Mesendoderm (in vitro differentiated cells): ENCODE data around the gene NHERF2.
A peak's percentile ranks its signal among the peaks of the same experiment; 100 is the strongest.

Experiments used
- DNase-seq: peaks from one replicate; pipeline ENCODE4 v3.0.0; 2013
- H2AK5ac ChIP-seq: 2 replicates; pipeline ENCODE4 v1.6.1; 2013; ENCODE audit warnings: low read length, inconsistent platforms
- H2BK120ac ChIP-seq: 2 replicates; pipeline ENCODE4 v1.6.1; 2013; ENCODE audit warnings: low read depth, mild to moderate bottlenecking, low read length, moderate library complexity, mixed read lengths
- H2BK15ac ChIP-seq: replicated peaks from 2 replicates; pipeline ENCODE4 v1.6.1; 2013; ENCODE audit warnings: low read depth, mild to moderate bottlenecking, moderate library complexity
- H2BK5ac ChIP-seq: 2 replicates; pipeline ENCODE4 v1.6.1; 2013; ENCODE audit warnings: low read length, inconsistent platforms
- H3K18ac ChIP-seq: 2 replicates; pipeline ENCODE4 v1.6.1; 2013; ENCODE audit warnings: mild to moderate bottlenecking, low read length, mixed read lengths
- H3K23ac ChIP-seq: one replicate; pipeline ENCODE4 v1.6.1; 2013; ENCODE audit warnings: low read length
- H3K27ac ChIP-seq: 2 replicates; pipeline ENCODE4 v1.5.1; 2013; ENCODE audit warnings: low read depth, mild to moderate bottlenecking, inconsistent platforms, low read length, moderate library complexity
- H3K27me3 ChIP-seq: 2 replicates; pipeline ENCODE4 v1.6.1; 2013; ENCODE audit warnings: low read length, control low read depth, mild to moderate bottlenecking, inconsistent platforms; ENCODE audit not compliant: insufficient read depth, poor library complexity
- H3K36me3 ChIP-seq: 2 replicates; pipeline ENCODE4 v1.6.1; 2013; ENCODE audit warnings: low read length, inconsistent platforms; ENCODE audit not compliant: control insufficient read depth, insufficient read depth
- H3K4ac ChIP-seq: one replicate; pipeline ENCODE4 v1.6.1; 2013; ENCODE audit warnings: low read depth, mild to moderate bottlenecking, low read length, moderate library complexity
- H3K4me1 ChIP-seq: 2 replicates; pipeline ENCODE4 v1.6.1; 2013; ENCODE audit warnings: low read depth, low read length, inconsistent platforms; ENCODE audit not compliant: control insufficient read depth
- H3K4me2 ChIP-seq: 2 replicates; pipeline ENCODE4 v1.6.1; 2013; ENCODE audit warnings: low read length
- H3K4me3 ChIP-seq: 2 replicates; pipeline ENCODE4 v1.5.1; 2013; ENCODE audit warnings: mild to moderate bottlenecking, low read length
- H3K56ac ChIP-seq: one replicate; pipeline ENCODE4 v1.6.1; 2013; ENCODE audit warnings: low read length
- H3K79me1 ChIP-seq: 2 replicates; pipeline ENCODE4 v1.6.1; 2013; ENCODE audit warnings: low read length, inconsistent platforms
- H3K79me2 ChIP-seq: 2 replicates; pipeline ENCODE4 v1.6.1; 2013; ENCODE audit warnings: mild to moderate bottlenecking, low read length; ENCODE audit not compliant: control insufficient read depth, insufficient read depth
- H3K9ac ChIP-seq: 2 replicates; pipeline ENCODE4 v1.6.1; 2013; ENCODE audit warnings: low read length, inconsistent platforms
- H4K5ac ChIP-seq: one replicate; pipeline ENCODE4 v1.6.1; 2013; ENCODE audit warnings: low read length
- H4K8ac ChIP-seq: one replicate; pipeline ENCODE4 v1.6.1; 2013; ENCODE audit warnings: low read depth, mild to moderate bottlenecking, control low read depth, low read length, moderate library complexity
- WGBS: extraction: QIAGEN DNeasy Blood & Tissue Kit; methylation state at CpG from one replicate; pipeline ENCODE4 v1.1.7; 2013; ENCODE audit warnings: low lambda C conversion rate, missing lambda C conversion rate; ENCODE audit not compliant: insufficient coverage; ENCODE audit errors: extremely low coverage; 5-methylcytosine and 5-hydroxymethylcytosine counted together

Gene NHERF2

DNA sequence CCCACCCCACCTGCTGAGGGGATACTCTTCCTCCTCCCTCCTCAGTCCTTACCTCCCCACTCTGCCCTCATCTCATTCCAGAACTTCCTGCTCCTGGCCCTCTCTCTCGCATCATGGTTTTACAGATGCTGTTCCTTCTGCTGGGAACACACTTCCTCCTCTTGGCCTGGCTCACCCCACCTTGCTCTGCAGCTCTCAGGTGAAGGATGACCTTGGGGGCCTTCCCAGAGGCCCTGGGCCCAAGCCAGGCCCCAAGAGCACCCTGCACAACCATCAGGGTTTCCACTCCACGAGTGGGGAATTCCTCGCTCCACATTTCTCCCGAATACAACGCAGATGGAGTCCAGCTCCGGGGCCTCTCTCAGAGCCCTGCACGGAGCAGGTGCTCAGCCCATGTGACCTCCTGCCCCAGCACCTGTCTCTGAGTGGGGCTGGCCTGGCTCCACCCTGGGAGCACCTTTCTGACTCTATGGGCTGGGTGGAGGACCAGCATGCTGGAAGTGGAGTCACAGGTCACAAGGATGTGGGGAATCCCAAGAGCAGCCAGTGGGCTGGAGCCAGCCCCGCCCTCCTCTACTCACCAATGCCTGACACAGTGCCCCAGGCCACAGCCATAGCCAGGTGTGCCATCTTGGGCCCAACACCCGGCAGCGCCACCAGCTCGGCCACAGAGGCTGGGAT lies 16.4 kb downstream of the NHERF2 start:
- H3K4me1 ChIP-seq, result peaks cover 2% of the 10 kb centered on the region
- no peak overlapping the region for H4K8ac ChIP-seq
- no peak overlapping the region for H3K4me2 ChIP-seq
- peaks cover 2% of the 10 kb centered on the region for H3K79me1 ChIP-seq
- no peak overlapping the region for H3K4ac ChIP-seq
- DNase-seq, result no peak
- H2AK5ac ChIP-seq, result no peak overlapping the region
- no CpG with 5 or more reads among the region's 11 CpGs for WGBS
- no peak overlapping the region for H4K5ac ChIP-seq
- H3K27ac ChIP-seq, result no peak overlapping the region
- no peak overlapping the region for H3K18ac ChIP-seq
- no peak overlapping the region for H3K56ac ChIP-seq
- no peak overlapping the region for H3K4me3 ChIP-seq
- H2BK5ac ChIP-seq, result no peak overlapping the region
- H3K79me2 ChIP-seq, result no peaks in the 10 kb centered on the region
- H3K27me3 ChIP-seq, result no peaks in the 10 kb centered on the region
- no peak overlapping the region for H3K23ac ChIP-seq
- no peaks in the 10 kb centered on the region for H3K36me3 ChIP-seq
- H2BK15ac ChIP-seq, result no peak overlapping the region
- no peak overlapping the region for H2BK120ac ChIP-seq
- H3K9ac ChIP-seq, result no peak overlapping the region

DNA sequence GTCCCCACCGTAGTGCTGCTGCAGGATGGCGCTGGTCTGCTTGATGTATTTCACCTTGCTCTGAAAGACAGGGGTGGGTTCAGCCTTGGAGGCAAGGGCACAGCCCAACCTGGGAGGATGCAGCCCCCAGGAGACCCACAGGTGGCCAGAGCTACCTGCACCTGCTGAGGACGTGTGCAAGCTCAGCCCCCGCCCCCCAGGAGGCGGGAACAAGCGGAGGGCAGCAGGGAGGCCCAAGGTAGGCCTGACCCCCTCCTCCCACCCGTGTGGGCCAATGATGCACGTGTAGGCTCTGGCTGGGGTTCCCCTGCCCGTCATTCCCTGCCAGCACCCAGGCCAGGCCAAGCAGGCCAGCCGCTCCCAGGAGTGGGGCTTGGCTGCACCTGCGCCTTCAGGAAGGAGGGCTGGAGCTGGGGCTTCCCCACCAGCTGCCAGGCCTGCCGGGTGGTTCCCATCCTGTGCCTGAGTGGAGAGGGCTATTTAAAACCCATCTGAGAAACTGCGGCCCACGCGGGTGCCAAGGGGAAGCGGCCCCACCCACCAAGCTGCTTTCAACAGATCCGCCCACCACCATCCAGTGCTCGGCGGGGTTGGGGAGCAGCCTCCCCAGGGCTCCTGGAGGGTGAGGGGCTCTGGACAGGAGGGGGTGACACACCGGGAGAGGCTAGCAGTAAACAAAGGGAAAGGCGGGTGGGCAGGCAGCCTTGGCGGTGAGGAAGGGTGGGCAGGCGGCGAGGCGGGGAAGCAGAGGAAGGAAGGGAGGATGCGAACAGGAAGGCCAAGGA lies 17.2 kb downstream of the NHERF2 start:
- Histone ChIP-seq H2AK5ac (no peak overlapping the region), H3K36me3 (no peaks in the 10 kb centered on the region), H3K4ac (no peak overlapping the region), H3K27ac (no peak overlapping the region), H3K4me1 (peaks cover 2% of the 10 kb centered on the region), H3K23ac (no peak overlapping the region), H2BK15ac (no peak overlapping the region), H3K9ac (no peak overlapping the region), H3K27me3 (no peaks in the 10 kb centered on the region), H4K8ac (no peak overlapping the region), H3K4me3 (no peak overlapping the region), H3K4me2 (no peak overlapping the region), H3K18ac (no peak overlapping the region), H2BK5ac (no peak overlapping the region), H3K56ac (no peak overlapping the region), H3K79me2 (peaks cover 2% of the 10 kb centered on the region), H3K79me1 (peaks cover 6% of the 10 kb centered on the region), H4K5ac (no peak overlapping the region), H2BK120ac (no peak overlapping the region)
- no peak for DNase-seq
- WGBS, result no CpG with 5 or more reads among the region's 26 CpGs

DNA sequence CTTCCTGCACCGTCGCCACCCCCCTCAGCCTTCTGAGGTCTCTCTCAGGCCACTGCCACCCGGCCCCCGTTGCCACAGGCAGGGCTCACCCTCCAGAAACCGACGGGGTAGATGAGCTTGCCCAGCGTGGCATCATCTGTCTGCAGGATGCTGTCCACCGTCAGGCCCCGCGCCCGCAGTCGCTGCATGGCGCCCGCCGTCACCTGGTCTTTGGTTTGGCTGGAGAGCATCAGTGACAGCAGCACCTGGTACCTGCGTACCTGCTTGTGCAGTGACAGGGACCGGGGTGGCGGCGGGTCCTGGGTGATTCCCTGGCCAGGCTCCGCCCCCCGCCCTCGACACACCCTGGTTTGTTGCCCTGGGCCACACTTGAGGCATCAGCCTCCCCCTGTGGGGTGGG lies 17.8 kb downstream of the NHERF2 start:
- no peak overlapping the region for H3K56ac ChIP-seq
- H3K27me3 ChIP-seq, result no peaks in the 10 kb centered on the region
- no peak overlapping the region for H3K4me3 ChIP-seq

DNA sequence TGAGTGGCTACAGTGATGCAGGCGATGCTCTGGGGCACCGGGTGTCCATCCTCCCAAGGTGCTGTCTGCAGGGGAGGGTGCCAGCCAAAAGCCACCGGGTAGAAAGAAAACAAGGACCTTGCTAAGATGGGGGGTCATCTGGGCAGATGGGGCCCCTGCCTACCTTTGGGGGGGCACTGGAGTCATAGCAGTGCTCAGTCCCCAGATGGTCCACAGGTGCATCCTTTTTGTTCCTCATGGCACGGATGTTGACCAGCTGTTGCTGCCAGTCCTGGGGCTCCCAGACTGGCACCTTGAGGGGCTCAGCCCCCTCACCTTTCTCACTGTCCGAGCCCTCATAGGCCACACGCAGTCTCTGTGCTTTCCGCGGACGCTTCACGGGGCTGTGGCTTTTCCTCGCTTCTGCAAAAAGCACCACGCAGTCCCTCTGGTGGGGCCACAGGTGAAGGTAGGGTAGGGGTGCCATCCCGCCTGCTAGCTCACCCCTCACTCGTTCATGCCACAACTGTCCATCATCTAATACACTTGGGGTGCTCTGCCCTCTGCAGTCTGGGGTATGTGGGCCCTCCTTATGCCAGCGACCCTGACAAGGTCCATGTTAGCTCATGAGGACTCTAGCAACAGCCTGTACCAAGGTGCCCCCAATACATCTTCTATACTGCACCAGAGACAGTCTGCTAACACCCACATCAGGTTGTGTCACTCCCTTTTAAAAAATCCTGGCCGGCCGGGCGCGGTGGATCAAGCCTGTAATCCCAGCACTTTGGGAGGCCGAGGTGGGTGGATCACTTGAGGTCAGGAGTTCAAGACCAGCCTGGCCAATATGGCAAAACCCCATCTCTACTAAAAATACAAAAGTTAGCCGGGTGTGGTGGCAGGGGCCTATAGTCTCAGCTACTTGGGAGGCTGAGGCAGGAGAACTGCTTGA lies 19.5 kb downstream of the NHERF2 start:
- H4K8ac ChIP-seq, result no peak overlapping the region
- H3K56ac ChIP-seq, result no peak overlapping the region
- H3K4me1 ChIP-seq, result peaks cover 2% of the 10 kb centered on the region
- H3K9ac ChIP-seq, result no peak overlapping the region
- H3K79me2 ChIP-seq, result peaks cover 2% of the 10 kb centered on the region
- no peak overlapping the region for H3K18ac ChIP-seq
- no peak overlapping the region for H3K23ac ChIP-seq
- H2BK120ac ChIP-seq, result no peak overlapping the region
- H3K79me1 ChIP-seq, result peaks cover 6% of the 10 kb centered on the region
- H2BK5ac ChIP-seq, result no peak overlapping the region
- no peak overlapping the region for H3K4ac ChIP-seq
- H2BK15ac ChIP-seq, result no peak overlapping the region
- no peak overlapping the region for H3K27ac ChIP-seq
- WGBS, result no CpG with 5 or more reads among the region's 21 CpGs
- H3K27me3 ChIP-seq, result no peaks in the 10 kb centered on the region
- H3K36me3 ChIP-seq, result no peaks in the 10 kb centered on the region
- DNase-seq, result no peak
- no peak overlapping the region for H4K5ac ChIP-seq
- no peak overlapping the region for H2AK5ac ChIP-seq
- no peak overlapping the region for H3K4me3 ChIP-seq
- no peak overlapping the region for H3K4me2 ChIP-seq

More for the DNA sequence above, 17.8 kb downstream of the NHERF2 start:
- no peak overlapping the region for H2AK5ac ChIP-seq
- no CpG with 5 or more reads among the region's 22 CpGs for WGBS
- no peak overlapping the region for H3K23ac ChIP-seq
- H2BK120ac ChIP-seq, result no peak overlapping the region
- peaks cover 2% of the 10 kb centered on the region for H3K79me2 ChIP-seq
- H4K8ac ChIP-seq, result no peak overlapping the region
- H3K9ac ChIP-seq, result no peak overlapping the region
- H3K36me3 ChIP-seq, result no peaks in the 10 kb centered on the region
- H3K4ac ChIP-seq, result no peak overlapping the region
- H3K18ac ChIP-seq, result no peak overlapping the region
- H4K5ac ChIP-seq, result no peak overlapping the region
- no peak overlapping the region for H3K4me2 ChIP-seq
- H3K79me1 ChIP-seq, result peaks cover 6% of the 10 kb centered on the region
- DNase-seq, result no peak
- H3K27ac ChIP-seq, result no peak overlapping the region
- no peak overlapping the region for H2BK15ac ChIP-seq
- H3K4me1 ChIP-seq, result peaks cover 2% of the 10 kb centered on the region
- H2BK5ac ChIP-seq, result no peak overlapping the region

DNA sequence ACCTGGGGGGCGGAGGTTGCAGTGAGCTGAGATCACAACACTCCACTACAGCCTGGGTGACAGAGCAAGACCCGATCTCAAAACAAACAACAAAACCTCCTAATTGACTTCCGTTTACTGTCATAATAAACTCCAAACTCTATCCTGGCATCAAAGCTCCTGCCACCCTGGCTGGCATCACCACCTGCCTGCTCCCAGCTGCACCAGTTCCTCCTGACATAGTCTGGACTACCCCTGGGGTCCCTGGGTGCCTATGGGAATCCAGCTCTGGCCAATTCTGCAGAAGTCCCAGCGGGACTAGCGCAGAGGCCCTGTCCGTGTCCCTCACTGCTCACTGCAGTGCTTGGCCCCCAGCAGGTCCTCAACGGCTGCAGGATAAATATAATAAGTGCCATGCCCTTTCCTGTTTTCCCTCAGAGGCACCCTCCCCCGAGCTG lies 20.2 kb downstream of the NHERF2 start:
- DNase-seq, result peak; percentile 10
- no peak overlapping the region for H4K8ac ChIP-seq
- H3K27ac ChIP-seq, result no peak overlapping the region
- peaks cover 2% of the 10 kb centered on the region for H3K4me1 ChIP-seq
- peak overlapping the region; percentile 88 for H3K4me2 ChIP-seq
- no peak overlapping the region for H3K4ac ChIP-seq
- peak overlapping the region; percentile 84 for H3K9ac ChIP-seq
- no peak overlapping the region for H3K23ac ChIP-seq
- WGBS, result no CpG with 5 or more reads among the region's 8 CpGs
- H2AK5ac ChIP-seq, result no peak overlapping the region
- H2BK5ac ChIP-seq, result no peak overlapping the region
- no peaks in the 10 kb centered on the region for H3K36me3 ChIP-seq
- H3K18ac ChIP-seq, result no peak overlapping the region
- peaks cover 2% of the 10 kb centered on the region for H3K79me2 ChIP-seq
- H3K4me3 ChIP-seq, result peak overlapping the region; percentile 76
- peaks cover 6% of the 10 kb centered on the region for H3K79me1 ChIP-seq
- peak overlapping the region; percentile 93 for H3K56ac ChIP-seq
- no peaks in the 10 kb centered on the region for H3K27me3 ChIP-seq
- no peak overlapping the region for H4K5ac ChIP-seq
- no peak overlapping the region for H2BK15ac ChIP-seq
- H2BK120ac ChIP-seq, result no peak overlapping the region
